Adrenal gland (tissue), 12 donors: ENCODE results near the gene MET. TPM values are rescaled to one million over a fixed set of nuclear protein-coding genes. Genes with fewer than 3 reads are reported as not detected.
"Not testable (repeated sequence)": the region's sequence is repeated elsewhere in the genome, so short reads cannot be mapped to it uniquely, and the experiment has no call there.

Source experiments
- DNase-seq, 7 donors: peaks; one replicate each; pipeline ENCODE4 v3.0.0-alpha.2; 2019 to 2020
- H3K27ac ChIP-seq, 5 donors: fragments of 200-600 bp; sonication (generic) in 4 of 5; 1 replicate in 3 of 5; 2 replicates in 2 of 5; pipeline versions ENCODE4 v1.5.1 to v1.8.0; 2016 to 2020; ENCODE audit warnings: mild to moderate bottlenecking in 1 of 5
- H3K27me3 ChIP-seq: fragments of 200-600 bp; 2 replicates; pipeline ENCODE4 v1.8.0; 2021
- H3K36me3 ChIP-seq, 2 donors: fragments of 200-600 bp; replicated peaks in 1 of 2; 1 replicate in 1 of 2; 2 replicates in 1 of 2; pipeline versions ENCODE4 v1.5.1 to v1.8.0; 2018 to 2022
- H3K4me1 ChIP-seq, 2 donors: fragments of 200-600 bp; replicated peaks in 1 of 2; 1 replicate in 1 of 2; 2 replicates in 1 of 2; pipeline versions ENCODE4 v1.5.1 to v1.8.0; 2018 to 2021
- H3K4me3 ChIP-seq, 4 donors: fragments of 200-600 bp; sonication (generic) in 3 of 4; one replicate each; pipeline ENCODE4 v1.5.1; 2016 to 2018
- H3K9me3 ChIP-seq, 3 donors: fragments of 200-600 bp; sonication (generic) in 1 of 3; replicated peaks in 1 of 3; 1 replicate in 2 of 3; 2 replicates in 1 of 3; pipeline versions ENCODE4 v1.5.1 to v1.8.0; 2016 to 2021
- CTCF ChIP-seq, 6 experiments: fragments of 450-650 bp in 4 of 6; fragments of 200-600 bp in 2 of 6; sonication (generic) in 1 of 6; IDR thresholded peaks; 1 replicate in 5 of 6; 2 replicates in 1 of 6; pipeline versions ENCODE4 v1.5.1 to v1.8.0; 2016 to 2021; ENCODE audit warnings: antibody characterized with exemption in 6 of 6, mild to moderate bottlenecking in 2 of 6, moderate library complexity in 1 of 6
- POLR2A ChIP-seq, 2 donors: fragments of 450-650 bp; IDR thresholded peaks; one replicate each; pipeline ENCODE4 v1.6.1; 2017; ENCODE audit warnings: antibody characterized with exemption in 2 of 2, mild to moderate bottlenecking in 2 of 2, moderate library complexity in 1 of 2
- WGBS, 4 donors: extraction: QIAGEN DNeasy Blood & Tissue Kit in 2 of 4; methylation state at CpG; one replicate each; pipeline versions ENCODE4 v1.1.5 to v1.1.7; 2013 to 2017; 5-methylcytosine and 5-hydroxymethylcytosine counted together
- intact Hi-C, 2 donors: fragments of 100-400 bp; cut with DNase I; formaldehyde crosslinking; loops; one replicate each; pipeline versions ENCODE4 v1.14.1 to v1.15.0; 2022 to 2023
- polyA plus RNA-seq, 3 donors: library from polyadenylated mRNA; stranded (reverse); fragments of 200-250 nt in 2 of 3; fragments of 350-450 nt in 1 of 3; fragmentation: Illumina TruSeq in 1 of 3; extraction: RNeasy Lipid Tissue Mini Kit (QIAGEN cat#74804) in 1 of 3; gene quantifications; one replicate each; pipeline ENCODE4 v1.2.3, GENCODE V29; 2013 to 2014
- total RNA-seq, 9 donors: library from RNA; depleted of rRNA in 4 of 9; stranded (reverse); fragments of >200 nt in 4 of 9; fragments of 120-200 nt in 1 of 9; fragmentation: NEBNext Ultra II Directional in 1 of 9; extraction: Animal tissue kit (Norgen Biotek cat#: 25700) in 1 of 9; gene quantifications; one replicate each; pipeline versions ENCODE4 v1.1.0 to v1.2.4, GENCODE V29; 2013 to 2023
- donor health status: healthy with polysubstance abuse.
- donor health status: Bipolar disorder and iron deficiency.
- donor health status: DM: yes; HTN: yes; CAD: no.
- donor health status: DM: no; HTN: no; CAD: no.
- donor health status: DM: no; HTN: no; CAD: no.
- donor health status: DM: yes; HTN: yes; CAD: no.

The MET gene
- total and polyA plus RNA-seq, 12 donors: 0.55 to 2.3 (median 0.79) TPM

GRCh38 chr7:116653204-116653603 is 18.8 kb upstream of the MET start:
- H3K27ac ChIP-seq: no peak overlapping the region
- 48 to 63% (median 51%) methylated on average over 3 of the region's 3 CpGs for WGBS, 4 donors

GRCh38 chr7:116653646-116654045 is 18.4 kb upstream of the MET start:
- WGBS, 4 donors: 58 to 68% (median 62%) methylated on average over 2 of the region's 2 CpGs
- Histone ChIP-seq H3K4me1 (no peaks in the 10 kb centered on the region), H3K27me3 (no peaks in the 10 kb centered on the region), H3K4me3 (no peak overlapping the region), H3K9me3 (no peaks in the 10 kb centered on the region), H3K36me3 (no peaks in the 10 kb centered on the region), H3K27ac (no peak overlapping the region)
- TF ChIP-seq POLR2A (IDR thresholded peaks at IDR 0.05) (no peak), CTCF (IDR thresholded peaks at IDR 0.05) (no peak)
- DNase-seq: no peak
- intact Hi-C loops: no loop called here

More at GRCh38 chr7:116653204-116653603, 18.8 kb upstream of the MET start:
- no peaks in the 10 kb centered on the region for H3K36me3 ChIP-seq
- no peak for TF ChIP-seq POLR2A (IDR thresholded peaks at IDR 0.05)
- no peak for TF ChIP-seq CTCF (IDR thresholded peaks at IDR 0.05)
- no peaks in the 10 kb centered on the region for H3K27me3 ChIP-seq
- no peak overlapping the region for H3K4me3 ChIP-seq
- DNase-seq: no peak
- no peaks in the 10 kb centered on the region for H3K4me1 ChIP-seq
- H3K9me3 ChIP-seq: no peaks in the 10 kb centered on the region
- intact Hi-C loops: no loop called here

- H3K27me3 ChIP-seq, H3K4me3 ChIP-seq, intact Hi-C loops, H3K27ac ChIP-seq, H3K9me3 ChIP-seq, H3K36me3 ChIP-seq, DNase-seq, H3K4me1 ChIP-seq: not testable (repeated sequence)
Measured at GRCh38 chr7:116659248-116659647, 12.7 kb upstream of the MET start.

GRCh38 chr7:116661865-116662264 is 10.1 kb upstream of the MET start:
- TF ChIP-seq CTCF (IDR thresholded peaks at IDR 0.05) (no peak), POLR2A (IDR thresholded peaks at IDR 0.05) (no peak)
- no peak for DNase-seq
- H3K27ac ChIP-seq: no peak overlapping the region
- H3K4me1 ChIP-seq: no peaks in the 10 kb centered on the region
- no peaks in the 10 kb centered on the region for H3K9me3 ChIP-seq
- no peaks in the 10 kb centered on the region for H3K27me3 ChIP-seq
- no peaks in the 10 kb centered on the region for H3K36me3 ChIP-seq
- H3K4me3 ChIP-seq: no peak overlapping the region
- intact Hi-C loops: no loop called here

- no peaks in the 10 kb centered on the region for H3K9me3 ChIP-seq
- intact Hi-C loops: no loop called here
- no peaks in the 10 kb centered on the region for H3K36me3 ChIP-seq
- H3K4me3 ChIP-seq: no peak overlapping the region
- no peaks in the 10 kb centered on the region for H3K27me3 ChIP-seq
- WGBS, 4 donors: 85 to 98% (median 89%) methylated on average over 4 of the region's 4 CpGs
- DNase-seq: no peak
- no peak for TF ChIP-seq POLR2A (IDR thresholded peaks at IDR 0.05)
- H3K4me1 ChIP-seq: no peaks in the 10 kb centered on the region
- H3K27ac ChIP-seq: no peak overlapping the region
Measured at GRCh38 chr7:116663744-116664143, 8.3 kb upstream of the MET start.
